AG10803 (cell line): ENCODE results near the gene RAMACL.
A peak's percentile ranks its signal among the peaks of the same experiment; 100 is the strongest.

Source experiments
- DNase-seq: peaks from one replicate; pipeline ENCODE4 v3.0.0; 2010; ENCODE audit warnings: low read depth
- H3K4me3 ChIP-seq: 2 replicates; pipeline ENCODE4 v1.5.1; 2011; ENCODE audit warnings: mild to moderate bottlenecking, low read length, control low read depth
- TF ChIP-seq, protein P1 (sequence below): conservative IDR thresholded peaks from 2 replicates; pipeline ENCODE4 v1.5.1; 2011; ENCODE audit warnings: mild to moderate bottlenecking, low read length, control low read depth, inconsistent platforms

RAMACL gene

DNA sequence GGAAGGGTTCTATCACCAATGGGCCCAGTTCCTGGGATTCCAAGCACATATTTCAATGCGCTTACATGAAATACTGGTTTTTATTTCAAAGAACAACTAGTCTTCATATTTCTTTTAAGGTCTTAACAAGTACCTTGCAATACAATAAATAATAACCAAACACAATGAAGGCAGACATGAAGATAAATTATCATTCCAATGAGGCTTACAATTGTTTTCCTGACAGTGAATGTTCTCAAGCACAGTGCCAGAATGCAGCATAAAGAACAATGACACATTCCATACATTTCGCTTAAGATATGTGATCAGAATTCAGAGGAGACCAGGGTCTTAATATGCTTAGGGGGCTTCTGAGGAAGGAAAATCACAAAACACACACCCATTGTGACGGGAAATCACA lies 26.3 kb downstream of the RAMACL start:
- H3K4me3 ChIP-seq: no peak overlapping the region
- no peak for DNase-seq
- TF ChIP-seq, protein P1, sequence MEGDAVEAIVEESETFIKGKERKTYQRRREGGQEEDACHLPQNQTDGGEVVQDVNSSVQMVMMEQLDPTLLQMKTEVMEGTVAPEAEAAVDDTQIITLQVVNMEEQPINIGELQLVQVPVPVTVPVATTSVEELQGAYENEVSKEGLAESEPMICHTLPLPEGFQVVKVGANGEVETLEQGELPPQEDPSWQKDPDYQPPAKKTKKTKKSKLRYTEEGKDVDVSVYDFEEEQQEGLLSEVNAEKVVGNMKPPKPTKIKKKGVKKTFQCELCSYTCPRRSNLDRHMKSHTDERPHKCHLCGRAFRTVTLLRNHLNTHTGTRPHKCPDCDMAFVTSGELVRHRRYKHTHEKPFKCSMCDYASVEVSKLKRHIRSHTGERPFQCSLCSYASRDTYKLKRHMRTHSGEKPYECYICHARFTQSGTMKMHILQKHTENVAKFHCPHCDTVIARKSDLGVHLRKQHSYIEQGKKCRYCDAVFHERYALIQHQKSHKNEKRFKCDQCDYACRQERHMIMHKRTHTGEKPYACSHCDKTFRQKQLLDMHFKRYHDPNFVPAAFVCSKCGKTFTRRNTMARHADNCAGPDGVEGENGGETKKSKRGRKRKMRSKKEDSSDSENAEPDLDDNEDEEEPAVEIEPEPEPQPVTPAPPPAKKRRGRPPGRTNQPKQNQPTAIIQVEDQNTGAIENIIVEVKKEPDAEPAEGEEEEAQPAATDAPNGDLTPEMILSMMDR: no peak

DNA sequence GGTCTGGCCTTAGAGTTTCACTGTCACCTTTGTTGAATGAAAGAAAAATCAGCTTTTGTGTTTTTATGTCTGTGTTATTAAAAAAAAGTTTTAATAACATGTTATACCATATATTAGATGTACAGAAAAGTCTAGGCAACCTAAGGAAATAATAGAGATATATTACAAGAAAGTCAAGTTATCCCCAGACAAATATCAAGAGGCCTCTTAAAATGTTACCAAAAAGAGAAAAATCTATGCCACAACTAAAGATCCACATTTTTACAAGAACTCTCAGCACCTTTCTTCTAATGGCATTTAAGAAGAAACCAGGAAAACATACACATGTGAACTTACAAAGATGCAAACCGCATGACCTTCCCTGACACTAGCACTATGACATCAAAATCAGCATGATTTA lies 26.8 kb downstream of the RAMACL start:
- TF ChIP-seq, protein P1: no peak

DNA sequence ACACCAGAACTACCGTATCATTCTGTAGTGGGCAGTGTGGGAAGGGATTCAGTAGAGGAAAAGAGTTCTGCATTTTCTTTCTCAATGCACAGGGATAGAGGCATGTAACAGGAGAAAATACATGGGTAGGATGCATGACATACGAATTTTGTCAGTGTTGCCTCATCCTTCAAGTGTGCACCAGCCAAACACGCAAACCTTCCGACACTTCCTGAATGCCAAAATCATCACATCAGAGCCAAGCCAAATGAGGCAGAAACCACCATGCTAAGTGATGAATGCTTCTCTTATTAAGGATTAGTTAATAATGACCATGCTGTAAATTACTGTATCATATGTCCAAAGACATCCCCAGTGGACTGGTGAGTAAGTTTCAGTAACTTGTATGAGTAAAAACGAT lies 27.3 kb downstream of the RAMACL start:
- TF ChIP-seq, protein P1: no peak
- H3K4me3 ChIP-seq: no peak overlapping the region
- peak; percentile 54 for DNase-seq

More for the DNA sequence above, 26.8 kb downstream of the RAMACL start:
- no peak for DNase-seq
- H3K4me3 ChIP-seq: no peak overlapping the region

DNA sequence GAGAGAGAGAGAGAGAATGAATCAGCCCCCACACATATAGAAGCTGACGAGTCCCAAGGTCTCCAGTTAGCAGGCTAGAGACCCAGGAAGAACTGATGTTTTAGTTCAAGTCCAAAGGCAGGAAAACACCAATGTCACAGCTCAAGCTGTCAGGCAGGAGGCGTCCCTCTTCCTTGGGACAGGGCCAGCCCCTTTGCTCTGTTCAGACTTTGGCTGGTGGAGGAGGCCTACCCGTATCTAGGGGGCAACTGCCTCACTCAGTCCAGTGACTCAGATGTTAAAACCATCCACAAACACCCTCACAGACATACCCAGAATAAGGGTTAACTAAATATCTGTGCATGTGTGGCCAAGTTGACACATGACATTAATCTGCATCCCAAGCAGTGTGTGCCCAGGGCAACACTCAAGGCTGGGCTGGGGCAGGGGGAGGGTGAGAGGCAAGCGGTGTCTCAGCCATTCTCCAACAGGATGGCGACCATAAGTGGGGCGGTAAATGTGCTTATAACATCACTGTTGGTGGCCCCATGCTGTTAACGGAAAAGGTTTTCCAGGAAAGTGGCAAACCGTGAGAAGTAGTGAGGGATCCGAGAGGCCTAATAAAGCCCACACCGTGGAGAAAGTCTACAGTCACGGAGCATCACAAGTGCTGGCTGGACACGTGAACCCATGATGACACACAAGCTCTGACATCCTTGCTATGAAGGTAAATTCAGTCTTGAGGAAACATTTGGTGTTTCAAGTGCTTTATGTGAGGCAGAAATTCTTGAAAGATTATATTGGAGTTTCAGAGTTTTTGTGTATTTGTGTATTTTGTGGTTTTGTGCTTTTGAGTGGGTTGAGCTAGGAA lies 28.1 kb downstream of the RAMACL start:
- DNase-seq: no peak
- TF ChIP-seq, protein P1: no peak
- H3K4me3 ChIP-seq: no peak overlapping the region

DNA sequence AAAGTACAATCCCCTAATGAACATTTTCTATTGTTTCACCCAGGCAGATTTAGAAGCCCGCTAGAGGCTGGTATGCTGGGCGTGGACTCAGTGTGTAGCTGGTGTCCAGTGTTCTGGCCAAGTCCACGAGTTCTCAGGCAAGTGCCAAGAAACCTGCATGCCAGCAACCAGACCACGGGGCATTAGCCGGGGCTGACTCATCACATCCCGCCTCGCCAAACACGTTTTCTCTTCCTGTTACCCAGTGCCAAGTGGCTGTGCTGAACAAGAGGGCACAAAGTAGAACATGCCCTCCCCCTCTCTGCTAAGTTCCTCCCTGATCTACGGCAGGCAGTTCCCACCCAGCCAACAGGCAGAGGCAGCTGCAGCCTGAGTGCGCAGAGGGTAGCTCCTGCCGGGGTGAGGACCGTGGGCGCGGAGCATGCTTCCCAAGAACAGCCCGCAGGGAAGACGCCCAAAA lies 29.6 kb downstream of the RAMACL start:
- peak; percentile 97 for DNase-seq
- TF ChIP-seq, protein P1: peak; percentile 16; the same call in 1 of the 2 replicates

DNA sequence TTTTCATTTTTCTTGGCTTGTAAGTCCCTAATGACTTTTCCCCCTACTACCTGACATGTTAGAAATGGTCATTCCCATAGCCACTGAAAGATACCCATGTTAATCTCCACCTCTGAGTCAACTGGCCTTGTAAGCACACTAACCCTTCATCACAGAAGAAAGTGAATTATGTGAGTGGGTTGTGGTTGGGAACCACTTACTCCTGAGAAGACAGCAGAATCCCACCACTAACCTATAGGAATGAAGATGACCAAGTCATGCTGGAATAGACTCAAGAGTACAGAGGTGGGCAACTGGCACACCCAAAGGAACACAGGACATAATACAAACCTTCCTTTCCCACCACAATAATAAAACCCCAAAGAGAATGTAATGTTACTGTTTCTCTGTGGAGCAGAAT lies 30.1 kb downstream of the RAMACL start:
- peak; percentile 61 for DNase-seq
- H3K4me3 ChIP-seq: no peak overlapping the region
- TF ChIP-seq, protein P1: no peak

More for the DNA sequence above, 29.6 kb downstream of the RAMACL start:
- peak overlapping the region; percentile 11; the same call in 1 of the 2 replicates for H3K4me3 ChIP-seq

DNA sequence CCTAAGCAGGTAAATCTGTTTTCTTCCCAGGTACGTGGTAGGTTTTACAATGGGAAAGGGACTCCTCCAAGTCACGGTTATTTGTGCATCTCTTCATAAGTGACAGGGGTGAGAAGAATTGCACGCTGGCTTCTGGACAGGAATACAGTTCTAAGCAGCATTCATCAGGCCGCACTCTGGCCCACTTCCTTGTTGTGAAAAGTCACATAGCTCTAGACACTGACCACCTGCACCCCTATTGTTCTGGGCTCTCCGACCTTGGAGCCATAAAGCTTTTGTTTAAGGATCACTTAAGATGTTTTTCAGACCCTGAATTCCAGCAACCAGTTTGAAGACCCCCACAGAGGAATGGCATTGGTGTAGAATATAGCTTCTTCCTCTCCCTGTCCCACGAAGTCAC lies 31.4 kb downstream of the RAMACL start:
- no peak for DNase-seq
- TF ChIP-seq, protein P1: no peak
- no peak overlapping the region for H3K4me3 ChIP-seq
